HG03460 (cell line): ENCODE data around the gene KRTAP10-10.
"Not testable (repeated sequence)": the region's sequence is repeated elsewhere in the genome, so short reads cannot be mapped to it uniquely, and the experiment has no call there.

Experiments used
- ATAC-seq: cut with Tn5 transposase; IDR thresholded peaks from one replicate; pipeline ENCODE4 v1.9.1; 2021; ENCODE audit not compliant: unreplicated experiment

Gene KRTAP10-10

GRCh38 chr21:44626262-44626661 lies 10.9 kb upstream of the KRTAP10-10 start:
- no peak for ATAC-seq

GRCh38 chr21:44626673-44627143 lies 10.4 kb upstream of the KRTAP10-10 start, which contains the start of gene KRTAP10-9:
TSS of gene KRTAP10-9 (plus strand) at chr21:44627093. CDS start at chr21:44627172, 79 bp downstream.
- ATAC-seq: no peak

DNA sequence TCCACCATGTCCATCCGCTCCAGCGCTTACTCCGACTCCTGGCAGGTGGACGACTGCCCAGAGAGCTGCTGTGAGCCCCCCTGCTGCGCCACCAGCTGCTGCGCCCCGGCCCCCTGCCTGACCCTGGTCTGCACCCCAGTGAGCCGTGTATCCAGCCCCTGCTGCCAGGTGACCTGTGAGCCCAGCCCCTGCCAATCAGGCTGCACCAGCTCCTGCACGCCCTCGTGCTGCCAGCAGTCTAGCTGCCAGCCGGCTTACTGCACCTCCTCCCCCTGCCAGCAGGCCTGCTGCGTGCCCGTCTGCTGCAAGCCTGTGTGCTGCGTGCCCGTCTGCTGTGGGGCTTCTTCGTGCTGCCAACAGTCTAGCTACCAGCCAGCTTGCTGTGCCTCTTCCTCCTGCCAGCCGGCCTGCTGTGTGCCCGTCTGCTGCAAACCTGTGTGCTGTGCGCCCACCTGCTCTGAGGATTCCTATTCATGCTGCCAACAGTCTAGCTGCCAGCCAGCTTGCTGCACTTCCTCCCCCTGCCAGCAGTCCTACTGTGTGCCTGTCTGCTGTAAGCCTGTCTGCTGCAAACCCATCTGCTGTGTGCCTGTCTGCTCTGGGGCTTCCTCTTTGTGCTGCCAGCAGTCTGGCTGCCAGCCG lies 9.9 kb upstream of the KRTAP10-10 start:
- ATAC-seq: not testable (repeated sequence)

DNA sequence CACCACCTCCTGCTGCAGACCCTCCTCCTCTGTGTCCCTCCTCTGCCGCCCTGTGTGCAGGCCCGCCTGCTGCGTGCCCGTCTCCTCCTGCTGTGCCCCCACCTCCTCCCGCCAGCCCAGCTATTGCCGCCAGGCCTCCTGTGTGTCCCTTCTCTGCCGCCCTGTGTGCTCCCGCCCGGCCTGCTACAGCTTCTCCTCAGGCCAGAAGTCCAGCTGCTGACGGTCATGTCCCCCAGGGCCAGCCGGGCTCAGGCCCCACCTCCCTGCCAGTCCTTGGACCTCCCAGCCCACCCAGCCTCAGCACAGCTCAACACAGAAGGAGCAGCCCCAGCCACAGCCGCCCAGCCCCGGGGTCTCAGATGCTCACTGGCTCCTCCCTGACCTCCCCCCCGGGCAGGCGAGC lies 9.3 kb upstream of the KRTAP10-10 start:
- not testable (repeated sequence) for ATAC-seq

DNA sequence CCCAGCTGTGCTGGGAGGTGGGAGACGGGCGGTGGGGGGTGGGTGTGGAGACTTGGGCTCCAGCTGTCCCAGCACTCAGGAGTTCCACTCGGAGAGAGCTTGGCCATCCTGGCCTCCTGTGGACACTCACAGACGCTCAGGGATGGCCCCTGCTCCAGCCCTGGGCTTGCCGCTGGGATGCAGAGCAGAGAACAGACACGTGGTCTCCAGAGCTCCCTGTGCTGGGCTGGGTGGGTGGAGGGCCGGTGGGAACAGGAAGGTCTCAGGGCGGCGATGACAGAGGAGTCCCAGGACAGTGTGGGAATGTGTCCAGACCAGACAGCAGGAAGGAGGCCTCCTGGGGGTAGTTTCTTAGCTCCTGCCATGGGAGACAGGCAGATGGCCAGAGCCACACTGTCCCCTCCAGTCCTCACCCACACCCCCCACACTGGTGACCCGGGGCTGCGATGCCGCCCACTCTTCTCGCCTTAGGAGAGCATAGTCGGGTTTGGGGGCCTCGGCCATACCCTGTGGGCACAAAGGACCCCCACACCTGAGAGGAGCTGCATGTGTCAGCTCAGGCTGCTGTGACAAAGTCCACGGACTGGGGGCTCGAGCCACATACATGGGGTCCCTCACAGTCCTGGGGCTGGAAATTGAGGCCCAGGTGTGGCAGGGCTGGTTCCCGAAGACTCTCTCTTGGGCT lies 8.3 kb upstream of the KRTAP10-10 start:
- ATAC-seq: no peak

GRCh38 chr21:44630440-44630839 lies 6.7 kb upstream of the KRTAP10-10 start:
- ATAC-seq: no peak

DNA sequence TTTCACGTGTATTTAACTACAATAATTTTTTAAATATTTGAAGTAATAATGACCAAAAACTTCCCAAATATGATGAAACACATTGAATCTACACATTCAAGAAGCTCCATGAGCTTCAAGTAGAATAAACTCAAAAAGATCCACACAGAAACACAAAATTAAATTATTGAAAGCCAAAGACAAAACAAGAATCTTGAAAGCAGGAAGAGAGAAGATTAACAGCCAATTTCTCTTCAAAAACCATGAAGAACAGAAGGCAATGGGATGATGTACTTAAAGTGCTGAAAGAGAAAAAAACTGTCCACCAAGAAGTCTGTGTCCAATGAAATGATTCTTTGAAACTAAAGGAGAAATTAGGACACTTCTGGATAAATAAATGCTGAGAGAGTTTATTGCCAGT lies 5.1 kb upstream of the KRTAP10-10 start:
- ATAC-seq: no peak

DNA sequence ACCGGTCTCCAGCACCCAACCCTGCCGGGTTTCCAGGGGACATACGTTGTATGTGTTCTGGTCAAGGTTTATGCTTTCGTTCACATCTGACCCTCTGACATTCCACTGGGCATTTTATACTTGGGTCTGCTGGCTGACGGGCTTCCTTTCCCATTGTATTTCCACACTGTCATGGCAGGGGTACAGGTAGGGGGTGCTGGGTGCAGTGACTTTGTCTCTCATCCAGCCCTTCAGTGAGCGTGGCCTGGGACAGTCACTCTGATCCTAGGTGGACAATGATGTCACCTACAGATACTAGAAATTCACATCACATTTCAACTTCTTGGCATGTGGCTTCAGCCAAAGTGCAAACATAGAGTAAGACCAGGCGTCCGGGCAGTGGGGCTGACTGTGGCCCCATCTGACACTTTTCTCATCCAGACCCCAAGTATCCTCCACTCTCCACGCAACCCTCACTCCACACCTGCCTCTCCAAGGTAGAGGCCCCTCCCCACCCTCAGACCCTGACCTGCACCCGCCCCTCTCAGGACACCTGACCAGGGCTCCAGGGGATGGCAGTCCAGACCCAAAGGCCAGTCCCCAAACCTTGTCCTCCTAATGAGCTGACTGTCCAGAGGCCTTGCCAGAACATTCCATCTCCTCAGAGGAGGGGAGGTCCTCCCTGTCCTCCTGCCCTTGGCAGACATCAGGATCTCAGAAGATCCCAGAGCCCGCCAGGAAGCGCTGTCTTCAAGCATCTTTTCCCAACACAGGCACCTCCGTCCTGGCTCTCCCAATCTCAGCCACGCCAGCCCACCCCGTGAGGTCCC lies 743 bp upstream of the KRTAP10-10 start:
- no peak for ATAC-seq

GRCh38 chr21:44637851-44638348 lies 744 bp downstream of the KRTAP10-10 start:
- not testable (repeated sequence) for ATAC-seq

DNA sequence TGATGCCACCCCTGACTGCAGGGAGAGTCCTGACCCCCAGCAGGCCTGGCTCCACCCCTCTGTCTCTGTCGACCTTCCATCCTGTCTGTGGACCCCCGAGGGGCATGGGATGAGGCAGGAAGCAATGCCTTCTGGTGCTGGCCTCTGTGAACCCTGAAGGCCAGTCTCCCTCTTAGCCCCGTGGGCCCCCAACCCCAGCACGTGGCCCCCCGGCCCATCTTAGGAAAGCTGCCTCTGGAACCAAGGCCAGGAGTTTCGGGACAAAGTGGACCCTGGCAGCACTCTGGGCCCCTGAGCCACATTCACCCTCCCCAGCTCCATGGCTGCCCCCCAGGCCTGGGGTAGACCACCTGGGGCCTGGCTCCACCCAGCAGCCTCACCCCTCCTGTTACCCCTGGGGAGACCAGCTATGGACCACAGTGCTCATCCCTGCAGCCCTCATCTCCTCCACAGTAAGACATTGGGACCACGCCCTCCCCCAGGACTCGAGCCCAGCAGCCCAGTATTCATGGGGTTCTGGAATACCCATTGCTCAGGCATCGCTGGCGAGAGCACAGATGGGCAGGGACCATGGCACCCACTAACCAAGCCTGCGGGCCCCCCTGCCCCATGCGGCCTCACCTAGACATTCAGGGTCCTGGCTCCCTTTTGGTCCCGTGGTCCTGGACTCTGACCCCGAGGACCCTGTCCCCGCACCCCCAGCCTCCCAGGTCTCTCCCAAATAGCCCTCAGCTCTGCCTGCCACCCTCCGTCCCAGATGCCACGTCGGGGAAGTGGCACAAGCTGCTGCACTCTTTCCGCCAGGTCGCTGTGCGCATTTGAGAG lies 1.6 kb downstream of the KRTAP10-10 start:
- ATAC-seq: not testable (repeated sequence)

DNA sequence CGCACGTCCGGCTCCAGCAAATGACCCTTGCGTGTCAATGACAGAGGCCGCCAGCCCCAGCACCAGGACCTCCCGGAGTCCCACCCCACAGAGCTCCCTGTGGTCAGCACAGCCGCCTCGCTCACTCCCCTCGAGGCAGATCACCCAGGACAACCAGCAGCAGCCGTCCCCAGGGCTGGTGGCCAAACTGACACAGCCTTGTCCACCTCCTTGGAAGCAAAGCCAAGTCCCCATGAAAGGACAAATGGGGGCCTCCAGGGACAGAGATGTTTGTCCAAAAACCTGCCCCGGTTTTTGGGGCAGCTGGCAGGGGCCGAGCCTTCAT lies 2.1 kb downstream of the KRTAP10-10 start:
- no peak for ATAC-seq

- no peak for ATAC-seq
These were observed 3.6 kb downstream of the KRTAP10-10 start for GRCh38 chr21:44640761-44641160.

DNA sequence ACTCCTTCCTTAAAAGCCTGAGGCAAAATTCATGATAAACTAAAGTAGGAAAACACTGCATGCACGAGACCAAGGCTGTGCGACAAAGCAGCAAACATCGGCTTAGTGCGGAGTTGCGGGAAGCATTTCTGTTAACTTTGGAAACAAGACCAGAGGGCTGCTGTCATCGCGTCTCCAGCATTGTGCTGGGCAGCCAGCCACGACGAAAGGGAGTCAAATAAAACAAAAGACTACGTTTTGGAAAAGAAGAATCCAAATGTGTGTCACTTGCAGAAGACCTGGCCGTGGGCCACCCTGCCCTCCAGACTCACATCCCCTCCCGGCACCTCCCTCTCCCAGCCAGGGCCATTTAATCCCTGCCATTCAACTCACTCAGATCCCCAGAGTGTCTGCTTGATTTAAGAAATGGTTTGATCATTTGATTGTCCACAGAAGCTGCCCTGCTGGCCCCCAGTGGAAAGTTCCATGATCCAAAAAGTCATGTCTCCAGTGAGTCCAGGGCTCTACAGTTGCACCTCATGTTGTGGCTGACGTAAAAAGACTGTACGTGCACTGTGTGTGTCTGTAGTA lies 6.7 kb downstream of the KRTAP10-10 start:
- ATAC-seq: no peak

DNA sequence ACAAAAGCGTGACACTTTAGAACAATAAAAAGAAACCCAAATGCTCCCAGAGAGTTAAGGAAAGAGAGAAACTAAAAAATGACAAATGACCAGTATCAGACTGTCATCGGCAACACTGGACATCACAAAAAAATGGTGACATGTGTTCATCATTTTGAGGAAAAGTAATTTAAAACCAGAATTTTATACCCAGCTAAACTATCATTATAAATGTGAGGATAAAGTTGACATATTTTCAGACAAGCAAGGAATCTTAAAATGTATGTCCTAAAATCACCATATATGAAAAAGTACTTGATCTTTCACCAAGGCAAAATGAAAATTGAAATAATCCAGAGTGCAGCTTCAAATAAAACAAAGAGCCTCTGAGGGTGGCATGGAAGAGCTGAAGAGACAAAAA lies 7.7 kb downstream of the KRTAP10-10 start:
- ATAC-seq: no peak

DNA sequence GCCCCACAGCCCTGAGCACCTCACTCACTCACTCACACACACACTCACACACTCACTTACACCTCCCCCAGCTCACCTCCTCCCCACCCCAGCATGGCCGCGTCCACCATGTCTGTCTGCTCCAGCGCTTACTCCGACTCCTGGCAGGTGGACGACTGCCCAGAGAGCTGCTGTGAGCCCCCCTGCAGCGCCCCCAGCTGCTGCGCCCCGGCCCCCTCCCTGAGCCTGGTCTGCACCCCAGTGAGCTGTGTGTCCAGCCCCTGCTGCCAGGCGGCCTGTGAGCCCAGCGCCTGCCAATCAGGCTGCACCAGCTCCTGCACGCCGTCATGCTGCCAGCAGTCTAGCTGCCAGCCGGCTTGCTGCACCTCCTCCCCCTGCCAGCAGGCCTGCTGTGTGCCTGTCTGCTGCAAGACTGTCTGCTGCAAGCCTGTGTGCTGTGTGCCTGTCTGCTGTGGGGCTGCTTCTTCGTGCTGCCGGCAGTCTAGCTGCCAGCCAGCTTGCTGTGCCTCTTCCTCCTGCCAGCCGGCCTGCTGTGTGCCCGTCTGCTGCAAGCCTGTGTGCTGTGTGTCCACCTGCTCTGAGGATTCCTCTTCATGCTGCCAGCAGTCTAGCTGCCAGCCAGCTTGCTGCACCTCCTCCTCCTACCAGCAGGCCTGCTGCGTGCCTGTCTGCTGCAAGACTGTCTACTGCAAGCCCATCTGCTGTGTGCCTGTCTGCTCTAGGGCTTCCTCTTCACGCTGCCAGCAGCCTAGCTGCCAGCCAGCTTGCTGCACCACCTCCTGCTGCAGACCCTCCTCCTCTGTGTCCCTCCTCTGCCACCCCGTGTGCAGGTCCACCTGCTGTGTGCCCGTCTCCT lies 9.4 kb downstream of the KRTAP10-10 start, which contains the start of gene KRTAP10-11:
Gene KRTAP10-11 (plus strand): TSS at position 49 of the 856 bp plus-strand sequence. CDS start 45 bp downstream, at position 94.
- ATAC-seq: not testable (repeated sequence)

DNA sequence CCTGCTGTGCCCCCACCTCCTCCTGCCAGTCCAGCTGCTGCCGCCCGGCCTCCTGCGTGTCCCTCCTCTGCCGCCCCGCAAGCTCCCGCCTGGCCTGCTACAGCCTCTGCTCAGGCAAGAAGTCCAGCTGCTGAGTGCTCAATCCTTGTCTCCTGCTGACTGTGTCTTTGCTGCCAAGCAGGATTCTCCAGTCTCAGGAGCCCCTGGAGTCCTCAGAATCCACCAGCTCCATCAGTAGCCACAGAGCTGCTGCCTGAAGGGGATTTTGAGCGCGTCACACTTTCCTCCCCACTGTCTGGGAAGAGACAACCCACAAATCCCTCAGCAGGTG lies 10.0 kb downstream of the KRTAP10-10 start:
- ATAC-seq: no peak

- no peak for ATAC-seq
These were observed 11.6 kb downstream of the KRTAP10-10 start for GRCh38 chr21:44648557-44649311.

DNA sequence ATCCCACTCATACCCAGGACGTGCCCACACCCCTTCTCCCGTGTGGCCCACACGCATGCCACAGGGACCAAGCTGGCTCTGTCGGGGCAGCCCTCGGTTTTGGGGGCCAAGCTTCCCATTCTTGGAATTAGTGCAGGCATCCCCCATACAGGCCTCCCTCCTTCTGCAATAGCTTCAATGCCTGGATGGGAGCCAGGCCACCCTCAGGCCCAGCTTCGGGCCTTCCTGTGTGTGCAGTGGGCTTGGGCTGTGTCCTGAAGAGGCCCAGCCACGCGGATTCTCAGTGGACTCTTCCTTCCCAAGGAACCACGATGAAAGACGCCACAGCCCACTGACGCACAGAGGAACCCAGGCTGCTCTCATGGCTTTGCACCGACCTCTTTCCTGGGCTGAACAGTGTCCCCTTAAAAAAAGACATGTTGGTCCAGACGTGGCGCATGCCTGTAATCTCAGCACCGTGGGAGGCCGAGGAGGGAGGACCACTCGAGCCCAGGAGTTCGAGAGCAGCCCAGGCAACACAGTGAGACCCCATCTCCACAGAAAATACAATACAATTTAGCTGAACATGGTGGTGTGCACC lies 12.5 kb downstream of the KRTAP10-10 start:
- ATAC-seq: no peak
